ENCODE data around the gene PLK2. TPM values are rescaled to one million over a fixed set of nuclear protein-coding genes. Genes with fewer than 3 reads are reported as not detected.
A peak's percentile ranks its signal among the peaks of the same experiment; 100 is the strongest.

The PLK2 gene
- total RNA-seq, 5 donors from 2014 or later (not counting 1 experiment from before 2014, with no cell fraction given): 5.9 to 32.1 (median 10.3) TPM

DNA sequence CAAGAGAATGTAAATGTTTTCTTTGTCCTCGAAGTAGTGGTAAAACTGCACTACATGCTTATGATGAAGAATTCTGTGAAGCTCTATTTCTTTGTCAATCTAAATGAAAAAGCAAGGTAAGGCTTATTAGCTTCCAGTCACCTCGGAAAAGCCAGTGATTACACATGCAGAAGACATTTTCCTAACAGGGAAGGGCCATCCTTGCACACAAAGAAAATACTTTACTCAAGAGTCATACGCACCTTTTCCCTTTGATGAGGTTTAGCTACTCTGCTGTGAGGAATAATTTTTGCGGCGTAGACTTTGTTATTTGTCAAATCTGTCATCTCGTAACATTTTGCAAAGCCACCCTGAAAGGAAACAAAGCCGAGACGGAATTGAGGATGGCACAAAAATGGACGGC lies 1.1 kb downstream of the PLK2 start:
- Mint-ChIP-seq H3K36me3 (peaks cover 17% of the 10 kb centered on the region), H3K4me3 (peak overlapping the region; percentile 82 to 84 (median 84)), H3K4me1 (peaks cover 16 to 20% (median 18%) of the 10 kb centered on the region in 3 donors), H3K9me3 (no peaks in the 10 kb centered on the region), H3K27me3 (peaks cover 0 to 10% of the 10 kb centered on the region in 2 donors), H3K27ac (no peak overlapping the region)
- Histone ChIP-seq H3K4me3 (ENCODE audit: control insufficient read depth in 1 of 2, extremely low read depth in 1 of 2, low read length in 1 of 2) (peak overlapping the region; percentile 74 to 85), H3K9me3 (no peaks in the 10 kb centered on the region), H3K4me1 (ENCODE audit: control insufficient read depth in 1 of 2, extremely low read depth in 1 of 2, insufficient read depth in 2 of 2, low read length in 2 of 2) (peaks cover 4 to 23% of the 10 kb centered on the region in 2 experiments), H3K27ac (ENCODE audit: low read length) (no peak overlapping the region), H3K36me3 (ENCODE audit: control insufficient read depth in 2 of 2, extremely low read depth in 1 of 2, insufficient read depth in 1 of 2, low read length in 1 of 2) (no peaks in the 10 kb centered on the region), H3K27me3 (replicated peaks in 1 of 2; ENCODE audit: control insufficient read depth in 2 of 2, extremely low read depth in 1 of 2, insufficient read depth in 2 of 2, low read length in 1 of 2) (peaks cover 0 to 4% of the 10 kb centered on the region in 2 experiments)
- ATAC-seq (replicated peaks in 1 of 4): no peak
- DNase-seq: peak in 2 of 35 experiments; percentile 1 to 21
- WGBS (ENCODE audit: insufficient coverage): 4% methylated on average over 4 of the region's 9 CpGs
- CTCF ChIA-PET: interaction anchor here (0.5 to 5.9 kb wide), 4 partner anchors 11 to 1548 kb away, joined by 3 to 52 read pairs (median 4); no protein-coding TSS in a partner anchor
- POLR2A ChIA-PET: interaction anchor here in 1 of 2 donors (0.6 kb wide), 1 partner anchor 1180 kb away, joined by 3 read pairs; no protein-coding TSS in a partner anchor

GRCh38 chr5:58458141-58458742 lies 1.6 kb downstream of the PLK2 start:
- Mint-ChIP-seq H3K9me3 (no peaks in the 10 kb centered on the region), H3K36me3 (peaks cover 17% of the 10 kb centered on the region), H3K4me1 (peaks cover 16 to 20% (median 18%) of the 10 kb centered on the region in 3 donors), H3K27ac (no peak overlapping the region), H3K27me3 (peaks cover 0 to 10% of the 10 kb centered on the region in 2 donors), H3K4me3 (peak overlapping the region; percentile 21 to 84 (median 82))
- ChIA-PET CTCF (no interaction called here), POLR2A (no interaction called here)
- Histone ChIP-seq H3K9me3 (no peaks in the 10 kb centered on the region), H3K4me1 (ENCODE audit: control insufficient read depth in 1 of 2, extremely low read depth in 1 of 2, insufficient read depth in 2 of 2, low read length in 2 of 2) (peaks cover 4 to 23% of the 10 kb centered on the region in 2 experiments), H3K4me3 (ENCODE audit: control insufficient read depth in 1 of 2, extremely low read depth in 1 of 2, low read length in 1 of 2) (no peak overlapping the region), H3K27ac (ENCODE audit: low read length) (no peak overlapping the region), H3K27me3 (replicated peaks in 1 of 2; ENCODE audit: control insufficient read depth in 2 of 2, extremely low read depth in 1 of 2, insufficient read depth in 2 of 2, low read length in 1 of 2) (peaks cover 0 to 4% of the 10 kb centered on the region in 2 experiments), H3K36me3 (ENCODE audit: control insufficient read depth in 2 of 2, extremely low read depth in 1 of 2, insufficient read depth in 1 of 2, low read length in 1 of 2) (no peaks in the 10 kb centered on the region)
- DNase-seq (no peak), ATAC-seq (replicated peaks in 1 of 4) (no peak)
- no CpG with 5 or more reads among the region's 7 CpGs for WGBS (ENCODE audit: insufficient coverage)

- Mint-ChIP-seq H3K4me1 (peaks cover 16 to 20% (median 16%) of the 10 kb centered on the region in 3 donors), H3K4me3 (no peak overlapping the region), H3K36me3 (peaks cover 17% of the 10 kb centered on the region), H3K27me3 (peaks cover 4 to 13% of the 10 kb centered on the region in 2 donors), H3K27ac (no peak overlapping the region), H3K9me3 (no peaks in the 10 kb centered on the region)
- Histone ChIP-seq H3K4me1 (ENCODE audit: control insufficient read depth in 1 of 2, extremely low read depth in 1 of 2, insufficient read depth in 2 of 2, low read length in 2 of 2) (peaks cover 4 to 23% of the 10 kb centered on the region in 2 experiments), H3K9me3 (no peaks in the 10 kb centered on the region), H3K27ac (ENCODE audit: low read length) (no peak overlapping the region), H3K27me3 (replicated peaks in 1 of 2; ENCODE audit: control insufficient read depth in 2 of 2, extremely low read depth in 1 of 2, insufficient read depth in 2 of 2, low read length in 1 of 2) (peaks cover 0 to 4% of the 10 kb centered on the region in 2 experiments), H3K4me3 (ENCODE audit: control insufficient read depth in 1 of 2, extremely low read depth in 1 of 2, low read length in 1 of 2) (no peak overlapping the region), H3K36me3 (ENCODE audit: control insufficient read depth in 2 of 2, extremely low read depth in 1 of 2, insufficient read depth in 1 of 2, low read length in 1 of 2) (no peaks in the 10 kb centered on the region)
- DNase-seq (no peak), ATAC-seq (replicated peaks in 1 of 4) (no peak)
- POLR2A ChIA-PET: no interaction called here
- CTCF ChIA-PET: interaction anchor here in 1 of 2 donors (0.6 kb wide), 2 partner anchors 14 to 21 kb away, joined by 3 to 5 read pairs; no protein-coding TSS in a partner anchor
- WGBS (ENCODE audit: insufficient coverage): 80% methylated on average over 1 of the region's 4 CpGs
Measured at GRCh38 chr5:58457050-58457449, 2.8 kb downstream of the PLK2 start.

DNA sequence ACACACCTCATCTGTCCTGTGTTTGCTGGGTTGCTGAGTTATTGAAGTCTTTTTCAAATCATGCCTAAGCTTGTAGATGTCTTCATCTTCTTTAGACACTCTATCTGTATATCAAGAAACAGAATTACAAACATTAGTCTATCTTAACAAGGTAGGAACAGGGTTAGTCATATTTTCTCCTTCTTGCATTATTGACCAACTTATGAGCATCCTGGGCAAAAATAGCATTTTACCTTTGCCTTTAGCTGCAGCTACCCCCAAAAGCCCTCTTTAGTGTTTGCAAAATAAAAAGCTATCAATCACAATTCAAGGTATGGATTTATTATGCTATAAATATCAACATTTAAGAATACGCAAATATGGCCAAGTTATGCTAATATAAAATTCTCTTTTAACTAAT lies 3.4 kb downstream of the PLK2 start:
- H3K9me3 Mint-ChIP-seq: no peaks in the 10 kb centered on the region
- no peak for DNase-seq
- H3K4me3 Mint-ChIP-seq: no peak overlapping the region
- ChIA-PET POLR2A (no interaction called here), CTCF (interaction anchor here in 1 of 2 donors (0.6 kb wide), 2 partner anchors 14 to 20 kb away, joined by 3 to 5 read pairs; no protein-coding TSS in a partner anchor)
- Histone ChIP-seq H3K36me3 (ENCODE audit: control insufficient read depth in 2 of 2, extremely low read depth in 1 of 2, insufficient read depth in 1 of 2, low read length in 1 of 2) (no peaks in the 10 kb centered on the region), H3K4me3 (ENCODE audit: control insufficient read depth in 1 of 2, extremely low read depth in 1 of 2, low read length in 1 of 2) (no peak overlapping the region), H3K27ac (ENCODE audit: low read length) (no peak overlapping the region), H3K4me1 (ENCODE audit: control insufficient read depth in 1 of 2, extremely low read depth in 1 of 2, insufficient read depth in 2 of 2, low read length in 2 of 2) (peaks cover 4 to 23% of the 10 kb centered on the region in 2 experiments), H3K27me3 (replicated peaks in 1 of 2; ENCODE audit: control insufficient read depth in 2 of 2, extremely low read depth in 1 of 2, insufficient read depth in 2 of 2, low read length in 1 of 2) (peaks cover 0 to 4% of the 10 kb centered on the region in 2 experiments), H3K9me3 (no peaks in the 10 kb centered on the region)
- H3K36me3 Mint-ChIP-seq: peaks cover 17% of the 10 kb centered on the region
- H3K4me1 Mint-ChIP-seq: peaks cover 16 to 20% (median 16%) of the 10 kb centered on the region in 3 donors
- no CpG with 5 or more reads among the region's 1 CpG for WGBS (ENCODE audit: insufficient coverage)
- no peak for ATAC-seq (replicated peaks in 1 of 4)
- no peak overlapping the region for H3K27ac Mint-ChIP-seq
- H3K27me3 Mint-ChIP-seq: peaks cover 4 to 13% of the 10 kb centered on the region in 2 donors

DNA sequence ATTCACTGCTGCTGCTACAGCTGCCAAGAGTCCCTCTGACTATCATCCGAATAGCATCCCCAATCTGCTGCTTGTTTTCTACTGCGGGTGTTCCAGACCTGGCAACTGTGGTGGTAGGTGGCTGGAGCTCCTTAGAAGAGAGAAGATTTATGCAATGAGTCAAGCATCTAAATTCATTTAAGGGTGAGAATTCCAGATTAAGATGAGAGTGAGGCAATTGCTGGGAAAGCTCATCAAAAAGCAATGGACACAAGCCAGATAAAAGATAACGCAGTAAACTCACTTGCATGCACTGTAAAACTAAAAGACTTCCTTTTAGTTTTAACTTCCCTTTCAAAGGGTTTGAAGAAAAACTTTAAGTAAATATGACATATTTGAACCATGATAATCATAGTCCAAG lies 3.9 kb downstream of the PLK2 start:
- ChIA-PET POLR2A (no interaction called here), CTCF (no interaction called here)
- Histone ChIP-seq H3K4me1 (ENCODE audit: control insufficient read depth in 1 of 2, extremely low read depth in 1 of 2, insufficient read depth in 2 of 2, low read length in 2 of 2) (peaks cover 4 to 23% of the 10 kb centered on the region in 2 experiments), H3K27ac (ENCODE audit: low read length) (no peak overlapping the region), H3K27me3 (replicated peaks in 1 of 2; ENCODE audit: control insufficient read depth in 2 of 2, extremely low read depth in 1 of 2, insufficient read depth in 2 of 2, low read length in 1 of 2) (peaks cover 0 to 4% of the 10 kb centered on the region in 2 experiments), H3K4me3 (ENCODE audit: control insufficient read depth in 1 of 2, extremely low read depth in 1 of 2, low read length in 1 of 2) (no peak overlapping the region), H3K9me3 (no peaks in the 10 kb centered on the region), H3K36me3 (ENCODE audit: control insufficient read depth in 2 of 2, extremely low read depth in 1 of 2, insufficient read depth in 1 of 2, low read length in 1 of 2) (no peaks in the 10 kb centered on the region)
- no peak overlapping the region for H3K27ac Mint-ChIP-seq
- H3K4me1 Mint-ChIP-seq: peaks cover 14 to 17% (median 14%) of the 10 kb centered on the region in 3 donors
- WGBS (ENCODE audit: insufficient coverage): 100% methylated on average over 1 of the region's 3 CpGs
- peaks cover 4 to 13% of the 10 kb centered on the region in 2 donors for H3K27me3 Mint-ChIP-seq
- H3K4me3 Mint-ChIP-seq: no peak overlapping the region
- ATAC-seq (replicated peaks in 1 of 4) (no peak), DNase-seq (no peak)
- peaks cover 17% of the 10 kb centered on the region for H3K36me3 Mint-ChIP-seq
- no peaks in the 10 kb centered on the region for H3K9me3 Mint-ChIP-seq

- H3K4me1 Mint-ChIP-seq: peaks cover 10 to 13% (median 10%) of the 10 kb centered on the region in 3 donors
- CTCF ChIA-PET: no interaction called here
- Histone ChIP-seq H3K4me3 (ENCODE audit: control insufficient read depth in 1 of 2, extremely low read depth in 1 of 2, low read length in 1 of 2) (no peak overlapping the region), H3K27ac (ENCODE audit: low read length) (no peak overlapping the region), H3K36me3 (ENCODE audit: control insufficient read depth in 2 of 2, extremely low read depth in 1 of 2, insufficient read depth in 1 of 2, low read length in 1 of 2) (no peaks in the 10 kb centered on the region), H3K9me3 (no peaks in the 10 kb centered on the region), H3K27me3 (replicated peaks in 1 of 2; ENCODE audit: control insufficient read depth in 2 of 2, extremely low read depth in 1 of 2, insufficient read depth in 2 of 2, low read length in 1 of 2) (peaks cover 0 to 4% of the 10 kb centered on the region in 2 experiments), H3K4me1 (ENCODE audit: control insufficient read depth in 1 of 2, extremely low read depth in 1 of 2, insufficient read depth in 2 of 2, low read length in 2 of 2) (peaks cover 4 to 17% of the 10 kb centered on the region in 2 experiments)
- ATAC-seq (replicated peaks in 1 of 4): no peak
- POLR2A ChIA-PET: no interaction called here
- H3K4me3 Mint-ChIP-seq: no peak overlapping the region
- no peak overlapping the region for H3K27ac Mint-ChIP-seq
- no peak for DNase-seq
- WGBS (ENCODE audit: insufficient coverage): 100% methylated on average over 4 of the region's 5 CpGs
- H3K36me3 Mint-ChIP-seq: peaks cover 17% of the 10 kb centered on the region
- no peaks in the 10 kb centered on the region for H3K9me3 Mint-ChIP-seq
- peaks cover 4 to 13% of the 10 kb centered on the region in 2 donors for H3K27me3 Mint-ChIP-seq
Measured at GRCh38 chr5:58455480-58455879, 4.4 kb downstream of the PLK2 start.

Data from T-cell (primary cell).